Ishikawa (cell line): ENCODE results near the gene SCD5.

ENCODE experiments used
- CEBPB ChIP-seq: IDR thresholded peaks from 2 replicates; pipeline ENCODE4 v1.6.1; 2012
- CREB1 ChIP-seq: IDR thresholded peaks from 2 replicates; pipeline ENCODE4 v1.6.1; 2012; ENCODE audit warnings: low read depth
- EGR1 ChIP-seq: IDR thresholded peaks from 2 replicates; pipeline ENCODE4 v1.6.1; 2012
- EP300 ChIP-seq: IDR thresholded peaks from 2 replicates; pipeline ENCODE4 v1.6.1; 2012; ENCODE audit warnings: borderline replicate concordance
- NFIC ChIP-seq: IDR thresholded peaks from 2 replicates; pipeline ENCODE4 v1.6.1; 2012
- RAD21 ChIP-seq: IDR thresholded peaks from 2 replicates; pipeline ENCODE4 v1.6.1; 2012; ENCODE audit warnings: low read depth
- TAF1 ChIP-seq: IDR thresholded peaks from 2 replicates; pipeline ENCODE4 v1.6.1; 2012; ENCODE audit warnings: low read depth, mild to moderate bottlenecking
- TCF12 ChIP-seq: IDR thresholded peaks from 2 replicates; pipeline ENCODE4 v1.6.1; 2012; ENCODE audit warnings: low read depth
- TEAD4 ChIP-seq: IDR thresholded peaks from 2 replicates; pipeline ENCODE4 v1.6.1; 2012
- USF1 ChIP-seq: IDR thresholded peaks from 2 replicates; pipeline ENCODE4 v1.6.1; 2012
- YY1 ChIP-seq: IDR thresholded peaks from 2 replicates; pipeline ENCODE4 v1.6.1; 2012; ENCODE audit warnings: low read depth
- TF ChIP-seq, protein P1 (sequence below): IDR thresholded peaks from 2 replicates; pipeline ENCODE4 v1.6.1; 2012
- TF ChIP-seq, protein P2 (sequence below): IDR thresholded peaks from 2 replicates; pipeline ENCODE4 v1.6.1; 2012; ENCODE audit warnings: low read depth, mild to moderate bottlenecking

DNA sequence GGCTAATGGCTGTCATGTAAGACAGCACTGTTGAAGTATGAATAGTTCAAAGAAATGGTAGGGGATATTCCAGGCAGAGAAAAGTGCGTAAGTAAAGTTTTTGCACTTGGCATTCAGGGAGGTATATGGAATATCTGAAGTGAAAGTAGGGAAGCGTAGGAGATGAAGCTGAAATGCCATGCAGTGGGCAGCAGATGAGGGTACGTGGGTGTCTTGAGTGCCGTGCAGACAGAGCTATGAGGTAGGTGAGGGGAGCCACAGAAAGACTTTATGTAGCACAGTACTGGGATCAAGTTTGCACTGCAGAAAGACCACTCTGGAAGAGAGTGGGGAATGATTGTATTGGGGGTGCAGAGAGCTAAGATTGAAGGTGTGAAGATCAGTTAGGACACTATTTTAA lies 5.2 kb upstream of the SCD5 start:
- TF ChIP-seq TCF12 (no peak), TEAD4 (no peak), EP300 (no peak), RAD21 (no peak), EGR1 (no peak), YY1 (no peak), NFIC (no peak), TAF1 (no peak), USF1 (no peak), CEBPB (no peak), CREB1 (no peak)
- TF ChIP-seq, protein P1, sequence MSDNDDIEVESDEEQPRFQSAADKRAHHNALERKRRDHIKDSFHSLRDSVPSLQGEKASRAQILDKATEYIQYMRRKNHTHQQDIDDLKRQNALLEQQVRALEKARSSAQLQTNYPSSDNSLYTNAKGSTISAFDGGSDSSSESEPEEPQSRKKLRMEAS = no peak
- TF ChIP-seq, protein P2, sequence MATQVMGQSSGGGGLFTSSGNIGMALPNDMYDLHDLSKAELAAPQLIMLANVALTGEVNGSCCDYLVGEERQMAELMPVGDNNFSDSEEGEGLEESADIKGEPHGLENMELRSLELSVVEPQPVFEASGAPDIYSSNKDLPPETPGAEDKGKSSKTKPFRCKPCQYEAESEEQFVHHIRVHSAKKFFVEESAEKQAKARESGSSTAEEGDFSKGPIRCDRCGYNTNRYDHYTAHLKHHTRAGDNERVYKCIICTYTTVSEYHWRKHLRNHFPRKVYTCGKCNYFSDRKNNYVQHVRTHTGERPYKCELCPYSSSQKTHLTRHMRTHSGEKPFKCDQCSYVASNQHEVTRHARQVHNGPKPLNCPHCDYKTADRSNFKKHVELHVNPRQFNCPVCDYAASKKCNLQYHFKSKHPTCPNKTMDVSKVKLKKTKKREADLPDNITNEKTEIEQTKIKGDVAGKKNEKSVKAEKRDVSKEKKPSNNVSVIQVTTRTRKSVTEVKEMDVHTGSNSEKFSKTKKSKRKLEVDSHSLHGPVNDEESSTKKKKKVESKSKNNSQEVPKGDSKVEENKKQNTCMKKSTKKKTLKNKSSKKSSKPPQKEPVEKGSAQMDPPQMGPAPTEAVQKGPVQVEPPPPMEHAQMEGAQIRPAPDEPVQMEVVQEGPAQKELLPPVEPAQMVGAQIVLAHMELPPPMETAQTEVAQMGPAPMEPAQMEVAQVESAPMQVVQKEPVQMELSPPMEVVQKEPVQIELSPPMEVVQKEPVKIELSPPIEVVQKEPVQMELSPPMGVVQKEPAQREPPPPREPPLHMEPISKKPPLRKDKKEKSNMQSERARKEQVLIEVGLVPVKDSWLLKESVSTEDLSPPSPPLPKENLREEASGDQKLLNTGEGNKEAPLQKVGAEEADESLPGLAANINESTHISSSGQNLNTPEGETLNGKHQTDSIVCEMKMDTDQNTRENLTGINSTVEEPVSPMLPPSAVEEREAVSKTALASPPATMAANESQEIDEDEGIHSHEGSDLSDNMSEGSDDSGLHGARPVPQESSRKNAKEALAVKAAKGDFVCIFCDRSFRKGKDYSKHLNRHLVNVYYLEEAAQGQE = no peak
